Gastrocnemius medialis (tissue), 4 donors: ENCODE data around the gene SRBD1. TPM values are rescaled to one million over a fixed set of nuclear protein-coding genes. Genes with fewer than 3 reads are reported as not detected.
A peak's percentile ranks its signal among the peaks of the same experiment; 100 is the strongest.

Experiments used
- ATAC-seq, 2 donors: fragments of 150-250 bp; one replicate each; pipeline ENCODE4 v1.9.1; 2016
- DNase-seq, 2 donors: peaks; one replicate each; pipeline ENCODE4 v3.0.0-alpha.2; 2019
- H3K27ac ChIP-seq, 4 donors: fragments of 200-600 bp; sonication (generic); 1 replicate in 1 of 4; 2 replicates in 3 of 4; pipeline ENCODE4 v1.5.1; 2016 to 2018; ENCODE audit warnings: mild to moderate bottlenecking in 2 of 4, moderate library complexity in 1 of 4
- H3K27me3 ChIP-seq, 3 donors: fragments of 200-600 bp; sonication (generic) in 2 of 3; 1 replicate in 1 of 3; 2 replicates in 2 of 3; pipeline versions ENCODE4 v1.5.1 to v1.6.0; 2016 to 2019; ENCODE audit warnings: mild to moderate bottlenecking in 1 of 3, moderate library complexity in 1 of 3
- H3K36me3 ChIP-seq, 2 donors: fragments of 200-600 bp; sonication (generic) in 1 of 2; one replicate each; pipeline ENCODE4 v1.5.1; 2017 to 2018
- H3K4me1 ChIP-seq, 2 donors: fragments of 200-600 bp; sonication (generic) in 1 of 2; one replicate each; pipeline ENCODE4 v1.5.1; 2016 to 2017; ENCODE audit warnings: mild to moderate bottlenecking in 2 of 2
- H3K4me3 ChIP-seq, 4 donors: fragments of 200-600 bp; sonication (generic) in 3 of 4; 1 replicate in 1 of 4; 2 replicates in 3 of 4; pipeline ENCODE4 v1.5.1; 2016 to 2019; ENCODE audit warnings: mild to moderate bottlenecking in 2 of 4
- H3K9me3 ChIP-seq, 3 donors: fragments of 200-600 bp; sonication (generic) in 2 of 3; 1 replicate in 1 of 3; 2 replicates in 2 of 3; pipeline ENCODE4 v1.5.1; 2016 to 2019
- CTCF ChIP-seq, 5 experiments: fragments of 450-650 bp in 3 of 5; fragments of 200-600 bp in 2 of 5; sonication (generic) in 2 of 5; IDR thresholded peaks in 4 of 5; conservative IDR thresholded peaks in 1 of 5; 1 replicate in 4 of 5; 2 replicates in 1 of 5; pipeline ENCODE4 v1.5.1; 2016 to 2019; ENCODE audit warnings: antibody characterized with exemption in 5 of 5, mild to moderate bottlenecking in 3 of 5, moderate library complexity in 3 of 5
- POLR2A ChIP-seq, 2 donors: fragments of 450-650 bp; IDR thresholded peaks; one replicate each; pipeline ENCODE4 v1.6.1; 2017; ENCODE audit warnings: antibody characterized with exemption in 2 of 2, mild to moderate bottlenecking in 2 of 2, moderate library complexity in 2 of 2
- in situ Hi-C, 4 donors: fragments of 200-750 bp; cut with MboI; loops; one replicate each; pipeline versions ENCODE4 v1.15.0 to v1.8.0; 2017; ENCODE audit warnings: low sequenced_read_pairs in 4 of 4
- intact Hi-C: fragments of 100-400 bp; cut with DNase I; formaldehyde crosslinking; loops from one replicate; pipeline ENCODE4 v1.15.1; 2023; ENCODE audit warnings: low total_unique reads
- total RNA-seq, 4 donors: library from RNA; depleted of rRNA; stranded (reverse); fragments of >200 nt; gene quantifications; one replicate each; pipeline versions ENCODE4 v1.1.0 to v1.2.3, GENCODE V29; 2016

SRBD1 gene
- total RNA-seq, 4 donors from 2014 or later: 3.0 to 10.1 (median 4.5) TPM

GRCh38 chr2:45647356-45647755, 36.3 kb upstream of the SRBD1 start:
- Histone ChIP-seq H3K27ac (no peak overlapping the region), H3K4me3 (no peak overlapping the region), H3K27me3 (peaks cover 0 to 7% (median 0%) of the 10 kb centered on the region in 3 donors), H3K4me1 (peaks cover 11 to 16% of the 10 kb centered on the region in 2 donors), H3K36me3 (no peaks in the 10 kb centered on the region), H3K9me3 (no peaks in the 10 kb centered on the region)
- TF ChIP-seq CTCF (IDR thresholded peaks at IDR 0.05 in 4 of 5, conservative IDR thresholded peaks at IDR 0.05 in 1 of 5) (no peak), POLR2A (IDR thresholded peaks at IDR 0.05) (no peak)
- DNase-seq (no peak), ATAC-seq (no peak)
- intact Hi-C loops (no loop called here), in situ Hi-C loops (loop anchor here (5.0 kb wide), 2 partner anchors 130 to 290 kb away; no protein-coding TSS in a partner anchor)

GRCh38 chr2:45646289-45646688, 35.2 kb upstream of the SRBD1 start:
- no peak for TF ChIP-seq POLR2A (IDR thresholded peaks at IDR 0.05)
- no peak for TF ChIP-seq CTCF (IDR thresholded peaks at IDR 0.05 in 4 of 5, conservative IDR thresholded peaks at IDR 0.05 in 1 of 5)
- DNase-seq (no peak), ATAC-seq (no peak)
- Histone ChIP-seq H3K36me3 (no peaks in the 10 kb centered on the region), H3K4me3 (no peak overlapping the region), H3K27ac (no peak overlapping the region), H3K4me1 (peaks cover 5 to 16% of the 10 kb centered on the region in 2 donors), H3K27me3 (peaks cover 0 to 7% (median 0%) of the 10 kb centered on the region in 3 donors), H3K9me3 (no peaks in the 10 kb centered on the region)
- intact Hi-C loops: no loop called here
- in situ Hi-C loops: loop anchor here (5.0 kb wide), 2 partner anchors 131 to 291 kb away; no protein-coding TSS in a partner anchor

GRCh38 chr2:45643543-45644542, 32.8 kb upstream of the SRBD1 start:
- Histone ChIP-seq H3K4me3 (peak overlapping the region; percentile 46 to 70 (median 52)), H3K27ac (no peak overlapping the region), H3K9me3 (no peaks in the 10 kb centered on the region), H3K36me3 (no peaks in the 10 kb centered on the region), H3K4me1 (peaks cover 5 to 9% of the 10 kb centered on the region in 2 donors), H3K27me3 (peaks cover 0 to 7% (median 0%) of the 10 kb centered on the region in 3 donors)
- DNase-seq: peak; percentile 18 to 47
- in situ Hi-C loops (loop anchor here in 1 of 4 donors (5.0 kb wide), 1 partner anchor 293 kb away; no protein-coding TSS in a partner anchor), intact Hi-C loops (loop anchor here (1.0 kb wide), 2 partner anchors 134 to 292 kb away; no protein-coding TSS in a partner anchor)
- TF ChIP-seq CTCF (IDR thresholded peaks at IDR 0.05 in 4 of 5, conservative IDR thresholded peaks at IDR 0.05 in 1 of 5): peak; percentile 89 to 100 (median 99)
- no peak for TF ChIP-seq POLR2A (IDR thresholded peaks at IDR 0.05)
- peak; percentile 84 to 93 for ATAC-seq

- intact Hi-C loops (loop anchor here (1.0 kb wide), 1 partner anchor 135 kb away; no protein-coding TSS in a partner anchor), in situ Hi-C loops (loop anchor here in 1 of 4 donors (5.0 kb wide), 1 partner anchor 294 kb away; no protein-coding TSS in a partner anchor)
- peaks cover 0 to 7% (median 0%) of the 10 kb centered on the region in 3 donors for H3K27me3 ChIP-seq
- ATAC-seq (peak; percentile 19 to 34), DNase-seq (no peak)
- H3K36me3 ChIP-seq: no peaks in the 10 kb centered on the region
- H3K4me1 ChIP-seq: peaks cover 1 to 5% of the 10 kb centered on the region in 2 donors
- H3K4me3 ChIP-seq: peak overlapping the region; percentile 46 to 70 (median 52)
- no peak for TF ChIP-seq CTCF (IDR thresholded peaks at IDR 0.05 in 4 of 5, conservative IDR thresholded peaks at IDR 0.05 in 1 of 5)
- no peak for TF ChIP-seq POLR2A (IDR thresholded peaks at IDR 0.05)
- H3K27ac ChIP-seq: no peak overlapping the region
- H3K9me3 ChIP-seq: no peaks in the 10 kb centered on the region
Observed at GRCh38 chr2:45643095-45643494, 32.0 kb upstream of the SRBD1 start.
